Parathyroid adenoma (tissue), 2 donors: Measurements from ENCODE around the gene CUL5.
A peak's percentile ranks its signal among the peaks of the same experiment; 100 is the strongest.

Source experiments
- H2AFZ ChIP-seq: fragments of 300-600 bp; sonication (generic); one replicate; pipeline ENCODE4 v1.7.0; 2017; ENCODE audit warnings: antibody characterized with exemption, mild to moderate bottlenecking
- H3K27ac ChIP-seq: fragments of 300-600 bp; sonication (generic); one replicate; pipeline ENCODE4 v1.7.0; 2017
- H3K27me3 ChIP-seq: fragments of 300-600 bp; sonication (generic); one replicate; pipeline ENCODE4 v1.7.0; 2017; ENCODE audit warnings: low read length; ENCODE audit not compliant: control insufficient read depth, insufficient read depth
- H3K36me3 ChIP-seq: fragments of 300-600 bp; sonication (generic); one replicate; pipeline ENCODE4 v1.7.0; 2017; ENCODE audit warnings: low read length; ENCODE audit not compliant: control insufficient read depth, insufficient read depth
- H3K4me1 ChIP-seq: fragments of 300-600 bp; sonication (generic); one replicate; pipeline ENCODE4 v1.7.0; 2017; ENCODE audit warnings: control low read depth
- H3K4me2 ChIP-seq: fragments of 300-600 bp; sonication (generic); one replicate; pipeline ENCODE4 v1.7.0; 2017; ENCODE audit warnings: low read length
- H3K4me3 ChIP-seq: fragments of 300-600 bp; sonication (generic); one replicate; pipeline ENCODE4 v1.7.0; 2017; ENCODE audit warnings: low read depth, low read length
- H3K79me2 ChIP-seq: fragments of 300-600 bp; sonication (generic); one replicate; pipeline ENCODE4 v1.7.0; 2017; ENCODE audit warnings: control low read depth
- H3K9ac ChIP-seq: fragments of 300-600 bp; sonication (generic); one replicate; pipeline ENCODE4 v1.7.0; 2017; ENCODE audit warnings: mild to moderate bottlenecking
- H3K9me3 ChIP-seq: fragments of 300-600 bp; sonication (generic); one replicate; pipeline ENCODE4 v1.7.0; 2017; ENCODE audit warnings: low read length; ENCODE audit not compliant: control insufficient read depth
- TF ChIP-seq, protein P1 (sequence below): fragments of 300-600 bp; sonication (generic); IDR thresholded peaks from one replicate; pipeline ENCODE4 v1.7.0; 2017; ENCODE audit warnings: antibody characterized with exemption, mild to moderate bottlenecking
- donor health status: primary hyperparathyroidism.

The CUL5 gene

DNA sequence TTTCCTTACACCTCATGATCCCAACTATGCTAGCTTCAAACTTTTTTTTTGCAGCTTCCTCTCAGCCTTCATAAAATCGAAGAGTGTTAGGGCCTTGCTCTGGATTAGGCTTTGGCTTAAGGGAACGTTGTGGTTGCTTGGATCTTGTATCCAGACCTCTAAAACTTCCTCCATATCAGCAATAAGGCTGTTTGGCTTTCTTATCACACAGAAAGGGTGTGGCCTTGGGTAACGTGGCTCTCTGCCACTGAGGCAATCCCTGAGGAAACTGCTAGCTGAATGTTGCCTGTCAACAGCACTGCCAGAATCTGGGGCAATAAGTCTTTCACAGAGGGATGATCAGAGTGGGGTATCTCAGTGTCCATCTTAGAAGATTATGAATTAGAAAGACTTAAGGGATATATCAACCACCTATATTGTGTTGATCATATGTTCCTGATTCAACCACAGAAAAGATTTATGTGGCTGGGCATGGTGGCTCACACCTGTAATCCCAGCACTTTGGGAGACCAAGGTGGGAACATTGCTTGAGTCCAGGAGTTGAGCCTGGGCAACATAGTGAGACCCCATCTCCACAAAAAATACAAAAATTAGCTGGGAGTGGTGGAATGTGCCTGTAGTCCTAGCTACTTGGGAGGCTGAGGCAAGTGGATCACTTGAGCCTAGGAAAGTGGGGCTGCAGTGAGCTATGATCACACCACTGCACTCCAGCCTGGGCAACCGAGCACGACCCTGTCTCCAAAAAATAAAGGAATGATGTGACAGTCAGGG is 12.5 kb upstream of the CUL5 start:
- Histone ChIP-seq H3K4me3 (no peak overlapping the region), H2AFZ (peak overlapping the region; percentile 28), H3K9me3 (no peaks in the 10 kb centered on the region), H3K79me2 (no peaks in the 10 kb centered on the region), H3K4me1 (no peaks in the 10 kb centered on the region), H3K27me3 (no peaks in the 10 kb centered on the region), H3K9ac (no peak overlapping the region), H3K4me2 (no peak overlapping the region), H3K36me3 (no peaks in the 10 kb centered on the region), H3K27ac (no peak overlapping the region)
- TF ChIP-seq, protein P1, sequence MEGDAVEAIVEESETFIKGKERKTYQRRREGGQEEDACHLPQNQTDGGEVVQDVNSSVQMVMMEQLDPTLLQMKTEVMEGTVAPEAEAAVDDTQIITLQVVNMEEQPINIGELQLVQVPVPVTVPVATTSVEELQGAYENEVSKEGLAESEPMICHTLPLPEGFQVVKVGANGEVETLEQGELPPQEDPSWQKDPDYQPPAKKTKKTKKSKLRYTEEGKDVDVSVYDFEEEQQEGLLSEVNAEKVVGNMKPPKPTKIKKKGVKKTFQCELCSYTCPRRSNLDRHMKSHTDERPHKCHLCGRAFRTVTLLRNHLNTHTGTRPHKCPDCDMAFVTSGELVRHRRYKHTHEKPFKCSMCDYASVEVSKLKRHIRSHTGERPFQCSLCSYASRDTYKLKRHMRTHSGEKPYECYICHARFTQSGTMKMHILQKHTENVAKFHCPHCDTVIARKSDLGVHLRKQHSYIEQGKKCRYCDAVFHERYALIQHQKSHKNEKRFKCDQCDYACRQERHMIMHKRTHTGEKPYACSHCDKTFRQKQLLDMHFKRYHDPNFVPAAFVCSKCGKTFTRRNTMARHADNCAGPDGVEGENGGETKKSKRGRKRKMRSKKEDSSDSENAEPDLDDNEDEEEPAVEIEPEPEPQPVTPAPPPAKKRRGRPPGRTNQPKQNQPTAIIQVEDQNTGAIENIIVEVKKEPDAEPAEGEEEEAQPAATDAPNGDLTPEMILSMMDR = no peak

DNA sequence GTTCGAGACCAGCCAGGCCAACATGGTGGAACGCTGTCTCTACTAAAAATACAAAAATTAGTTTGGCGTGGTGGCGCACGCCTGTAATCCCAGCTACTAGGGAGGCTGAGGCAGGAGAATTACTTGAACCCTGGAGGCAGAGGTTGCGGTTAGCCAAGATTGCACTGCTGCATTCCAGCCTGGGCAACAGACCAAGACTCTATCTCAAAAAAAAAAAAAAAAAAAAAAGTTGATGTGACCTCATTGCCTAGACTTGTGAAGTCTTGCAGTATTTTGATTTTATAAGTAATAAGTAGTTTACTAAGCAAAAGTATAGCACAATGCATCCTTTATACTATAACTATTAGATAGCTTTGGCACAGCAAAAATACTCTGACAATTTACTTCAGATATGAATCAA is 9.9 kb upstream of the CUL5 start:
- Histone ChIP-seq H3K4me1 (no peaks in the 10 kb centered on the region), H3K27me3 (no peaks in the 10 kb centered on the region)

DNA sequence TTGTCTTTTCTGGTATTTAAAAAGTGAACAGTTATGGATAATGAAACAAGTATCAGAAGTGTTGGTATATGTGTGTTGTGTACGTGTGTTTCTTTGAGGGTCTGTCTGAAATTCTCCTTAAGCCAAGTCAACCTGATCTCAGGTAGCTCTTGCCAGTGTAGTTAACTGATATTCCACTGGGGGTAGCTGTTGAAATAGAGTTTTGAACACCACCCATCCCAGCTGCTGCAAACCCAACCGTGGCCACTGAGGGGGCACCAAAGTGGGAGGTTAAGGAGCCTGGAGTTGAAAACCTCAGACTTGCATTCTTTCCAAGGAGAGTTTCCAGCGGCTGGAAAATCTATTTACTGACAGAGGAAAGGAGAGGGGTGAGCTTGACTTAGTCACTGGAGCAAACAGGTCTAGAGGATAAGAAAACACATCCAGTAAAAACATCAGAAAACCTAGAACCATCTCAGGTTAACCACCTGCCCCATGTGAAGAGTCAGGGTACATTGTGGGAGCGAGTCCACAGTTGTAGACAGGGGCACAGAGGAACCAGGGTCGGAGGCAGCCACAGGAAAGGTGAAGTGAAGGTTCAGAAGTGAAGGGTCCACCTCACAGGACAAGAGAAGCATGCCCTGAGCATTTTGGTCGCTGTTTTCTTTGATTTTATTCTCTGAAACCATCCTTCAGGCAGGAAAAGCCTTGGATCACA is 8.8 kb upstream of the CUL5 start:
- Histone ChIP-seq H3K9ac (no peak overlapping the region), H2AFZ (no peak overlapping the region), H3K4me1 (no peaks in the 10 kb centered on the region), H3K27ac (no peak overlapping the region), H3K4me3 (no peak overlapping the region), H3K9me3 (no peaks in the 10 kb centered on the region), H3K4me2 (no peak overlapping the region), H3K79me2 (no peaks in the 10 kb centered on the region), H3K36me3 (no peaks in the 10 kb centered on the region), H3K27me3 (no peaks in the 10 kb centered on the region)
- TF ChIP-seq, protein P1 = peak; percentile 32

More for the DNA sequence above, 9.9 kb upstream of the CUL5 start:
- Histone ChIP-seq H3K36me3 (no peaks in the 10 kb centered on the region), H3K4me2 (no peak overlapping the region), H3K9me3 (no peaks in the 10 kb centered on the region), H3K27ac (no peak overlapping the region), H2AFZ (no peak overlapping the region), H3K9ac (no peak overlapping the region), H3K4me3 (no peak overlapping the region), H3K79me2 (no peaks in the 10 kb centered on the region)
- TF ChIP-seq, protein P1 = no peak

DNA sequence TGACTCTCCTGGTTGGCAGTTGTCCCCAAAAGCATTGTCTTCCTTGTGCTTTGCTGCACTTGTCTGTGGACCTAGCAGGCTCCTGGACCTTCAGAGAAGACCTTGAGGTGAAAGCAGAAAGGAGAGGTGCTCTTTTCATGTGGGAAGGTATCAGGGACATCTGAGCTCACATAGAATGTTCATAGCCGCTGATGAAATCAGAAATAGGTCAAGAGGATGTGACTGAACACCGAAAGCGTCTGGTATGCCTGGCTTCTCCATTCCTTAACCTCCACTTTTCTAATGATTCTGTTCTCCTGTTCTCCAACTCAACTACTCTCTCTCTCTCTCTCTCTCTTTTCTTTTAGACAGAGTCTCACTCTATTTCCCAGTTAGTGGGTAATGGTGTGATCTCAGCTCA is 6.2 kb upstream of the CUL5 start:
- no peaks in the 10 kb centered on the region for H3K9me3 ChIP-seq
- H3K4me3 ChIP-seq = no peak overlapping the region
- no peaks in the 10 kb centered on the region for H3K4me1 ChIP-seq
- TF ChIP-seq, protein P1 = no peak
- no peaks in the 10 kb centered on the region for H3K36me3 ChIP-seq
- no peak overlapping the region for H2AFZ ChIP-seq
- no peaks in the 10 kb centered on the region for H3K27me3 ChIP-seq
- H3K9ac ChIP-seq = no peak overlapping the region
- H3K4me2 ChIP-seq = no peak overlapping the region
- no peaks in the 10 kb centered on the region for H3K79me2 ChIP-seq
- no peak overlapping the region for H3K27ac ChIP-seq
